ENCODE data around the gene CEBPA.
A peak's percentile ranks its signal among the peaks of the same experiment; 100 is the strongest.
"Not testable (repeated sequence)": the region's sequence is repeated elsewhere in the genome, so short reads cannot be mapped to it uniquely, and the experiment has no call there.

Gene CEBPA

GRCh38 chr19:33324628-33325027, 22.3 kb upstream of the CEBPA start:
- DNase-seq (ENCODE audit: low read depth, low spot score): no peak

- DNase-seq (ENCODE audit: low read depth, low spot score): no peak
Measured at GRCh38 chr19:33323093-33323820, 20.9 kb upstream of the CEBPA start.

- DNase-seq (ENCODE audit: low read depth, low spot score): no peak
Measured at GRCh38 chr19:33320636-33321035, 18.3 kb upstream of the CEBPA start.

GRCh38 chr19:33317991-33318390, 15.7 kb upstream of the CEBPA start:
- not testable (repeated sequence) for DNase-seq (ENCODE audit: low read depth, low spot score)

GRCh38 chr19:33317517-33317916, 15.2 kb upstream of the CEBPA start:
- no peak for DNase-seq (ENCODE audit: low read depth, low spot score)

- no peak for DNase-seq (ENCODE audit: low read depth, low spot score)
Measured at GRCh38 chr19:33316541-33317264, 14.4 kb upstream of the CEBPA start.

- not testable (repeated sequence) for DNase-seq (ENCODE audit: low read depth, low spot score)
Measured at GRCh38 chr19:33312808-33313207, 10.5 kb upstream of the CEBPA start.

GRCh38 chr19:33312065-33312464, 9.7 kb upstream of the CEBPA start:
- DNase-seq (ENCODE audit: low read depth, low spot score): no peak

- no peak for DNase-seq (ENCODE audit: low read depth, low spot score)
Measured at GRCh38 chr19:33311326-33311682, 9.0 kb upstream of the CEBPA start.

GRCh38 chr19:33310606-33311325, 8.4 kb upstream of the CEBPA start:
- no peak for DNase-seq (ENCODE audit: low read depth, low spot score)

- no peak for DNase-seq (ENCODE audit: low read depth, low spot score)
Measured at GRCh38 chr19:33309826-33310225, 7.5 kb upstream of the CEBPA start.

GRCh38 chr19:33306853-33307792, 4.8 kb upstream of the CEBPA start:
- no peak for DNase-seq (ENCODE audit: low read depth, low spot score)

- DNase-seq (ENCODE audit: low read depth, low spot score): no peak
Measured at GRCh38 chr19:33306191-33306590, 3.9 kb upstream of the CEBPA start.

GRCh38 chr19:33304760-33305647, 2.7 kb upstream of the CEBPA start:
- no peak for DNase-seq (ENCODE audit: low read depth, low spot score)

GRCh38 chr19:33304371-33304759, 2.0 kb upstream of the CEBPA start:
- no peak for DNase-seq (ENCODE audit: low read depth, low spot score)

GRCh38 chr19:33303791-33304345, 1.5 kb upstream of the CEBPA start:
- no peak for DNase-seq (ENCODE audit: low read depth, low spot score)

GRCh38 chr19:33302974-33303790, 848 bp upstream of the CEBPA start:
- peak; percentile 80 for DNase-seq (ENCODE audit: low read depth, low spot score)

- peak; percentile 22 for DNase-seq (ENCODE audit: low read depth, low spot score)
Measured at GRCh38 chr19:33301900-33302174, 497 bp downstream of the CEBPA start.

- DNase-seq (ENCODE audit: low read depth, low spot score): peak; percentile 36
Measured at GRCh38 chr19:33301144-33301899, 1.0 kb downstream of the CEBPA start.

All from astrocyte of the hippocampus (primary cell).